ENCODE measurements around the gene MYO1D. TPM values are rescaled to one million over a fixed set of nuclear protein-coding genes. Genes with fewer than 3 reads are reported as not detected.

MYO1D gene
- total and polyA plus RNA-seq, 12 donors, result 13.6 to 103 (median 59.8) TPM

GRCh38 chr17:32870969-32871368 is 6.0 kb downstream of the MYO1D start:
- peak in 2 of 7 donors; percentile 27 to 69 for DNase-seq
- Histone ChIP-seq H3K4me1 (replicated peaks in 1 of 2) (peaks cover 30 to 38% of the 10 kb centered on the region in 2 donors), H3K9me3 (replicated peaks in 1 of 3) (no peaks in the 10 kb centered on the region), H3K27me3 (no peaks in the 10 kb centered on the region), H3K4me3 (no peak overlapping the region), H3K36me3 (replicated peaks in 1 of 2) (no peaks in the 10 kb centered on the region), H3K27ac (peak overlapping the region in 4 of 5 donors; percentile 58 to 79 (median 74))
- TF ChIP-seq CTCF (IDR thresholded peaks at IDR 0.05) (no peak), POLR2A (IDR thresholded peaks at IDR 0.05) (no peak)
- 78 to 91% (median 86%) methylated on average over 1 of the region's 1 CpG for WGBS, 4 donors
- intact Hi-C loops (cut with DNase I), result no loop called here

- intact Hi-C loops (cut with DNase I), result no loop called here
- H3K27ac ChIP-seq, result peak overlapping the region; percentile 58 to 79 (median 72)
- no peak for TF ChIP-seq POLR2A (IDR thresholded peaks at IDR 0.05)
- TF ChIP-seq CTCF (IDR thresholded peaks at IDR 0.05), result no peak
- 17 to 26% (median 23%) methylated on average over 3 of the region's 3 CpGs for WGBS, 4 donors
- H3K4me1 ChIP-seq (replicated peaks in 1 of 2), result peaks cover 25 to 33% of the 10 kb centered on the region in 2 donors
- H3K4me3 ChIP-seq, result peak overlapping the region in 1 of 4 donors; percentile 9
- no peaks in the 10 kb centered on the region for H3K9me3 ChIP-seq (replicated peaks in 1 of 3)
- H3K36me3 ChIP-seq (replicated peaks in 1 of 2), result no peaks in the 10 kb centered on the region
- DNase-seq, result peak; percentile 33 to 74 (median 58)
- no peaks in the 10 kb centered on the region for H3K27me3 ChIP-seq
Observed at GRCh38 chr17:32870027-32870670, 6.8 kb downstream of the MYO1D start.

DNA sequence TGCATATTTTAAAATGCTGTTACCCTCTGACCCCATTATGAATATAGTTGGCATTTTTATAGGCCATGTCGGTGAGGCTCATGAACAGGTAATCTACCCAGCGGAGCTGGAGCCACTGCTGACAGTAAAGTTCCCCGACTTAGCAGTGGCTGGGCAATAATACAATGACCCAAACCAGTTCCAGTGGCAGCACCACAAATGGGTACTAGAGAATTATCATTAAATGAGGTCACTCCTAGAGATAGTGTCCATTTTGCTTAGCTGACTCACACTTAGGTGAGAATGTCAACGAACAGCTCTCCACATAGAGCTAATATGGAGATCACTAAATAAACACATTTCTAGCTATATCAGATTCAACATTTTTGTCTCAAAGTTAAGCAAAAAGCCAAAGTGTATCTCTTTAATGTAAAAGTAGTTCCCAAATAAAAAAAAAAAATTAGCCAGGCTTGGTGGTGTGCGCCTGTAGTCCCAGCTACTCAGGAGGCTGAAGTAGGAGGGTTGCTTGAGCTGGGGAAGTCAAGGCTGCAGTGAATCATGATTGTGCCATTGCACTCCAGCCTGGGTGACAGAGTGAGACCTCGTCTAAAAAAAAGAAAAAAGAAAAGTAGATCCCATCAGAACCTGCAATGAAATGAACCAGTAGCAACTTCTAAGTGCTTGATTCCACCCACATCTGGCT is 7.4 kb downstream of the MYO1D start:
- peak overlapping the region in 1 of 4 donors; percentile 9 for H3K4me3 ChIP-seq
- no peaks in the 10 kb centered on the region for H3K27me3 ChIP-seq
- TF ChIP-seq POLR2A (IDR thresholded peaks at IDR 0.05), result peak in 1 of 2 donors; percentile 23
- TF ChIP-seq CTCF (IDR thresholded peaks at IDR 0.05), result no peak
- no peaks in the 10 kb centered on the region for H3K36me3 ChIP-seq (replicated peaks in 1 of 2)
- H3K4me1 ChIP-seq (replicated peaks in 1 of 2), result peaks cover 25 to 33% of the 10 kb centered on the region in 2 donors
- intact Hi-C loops (cut with DNase I), result loop anchor here in 1 of 2 donors (10.0 kb wide), 1 partner anchor 55 kb away; no protein-coding TSS in a partner anchor
- no peaks in the 10 kb centered on the region for H3K9me3 ChIP-seq (replicated peaks in 1 of 3)
- DNase-seq, result peak; percentile 34 to 65 (median 55)
- WGBS, 4 donors, result 61 to 66% (median 63%) methylated on average over 6 of the region's 6 CpGs
- peak overlapping the region; percentile 58 to 79 (median 72) for H3K27ac ChIP-seq

- Histone ChIP-seq H3K36me3 (replicated peaks in 1 of 2) (no peaks in the 10 kb centered on the region), H3K4me3 (no peak overlapping the region), H3K9me3 (replicated peaks in 1 of 3) (no peaks in the 10 kb centered on the region), H3K27ac (no peak overlapping the region), H3K4me1 (replicated peaks in 1 of 2) (peaks cover 28 to 32% of the 10 kb centered on the region in 2 donors), H3K27me3 (no peaks in the 10 kb centered on the region)
- intact Hi-C loops (cut with DNase I), result loop anchor here in 1 of 2 donors (10.0 kb wide), 1 partner anchor 50 kb away; no protein-coding TSS in a partner anchor
- no peak for DNase-seq
- TF ChIP-seq CTCF (IDR thresholded peaks at IDR 0.05) (no peak), POLR2A (IDR thresholded peaks at IDR 0.05) (no peak)
- 97 to 99% (median 98%) methylated on average over 4 of the region's 4 CpGs for WGBS, 4 donors
Observed at GRCh38 chr17:32865141-32865540, 11.8 kb downstream of the MYO1D start.

Measured in adrenal gland (tissue), 12 donors.